Astrocyte of the spinal cord (primary cell): ENCODE measurements around the gene AMOTL1.
"Not testable (repeated sequence)": the region's sequence is repeated elsewhere in the genome, so short reads cannot be mapped to it uniquely, and the experiment has no call there.

Experiments
- DNase-seq: peaks from one replicate; pipeline ENCODE4 v3.0.0; 2011; ENCODE audit warnings: low read depth, low spot score
- H3K4me3 ChIP-seq: 2 replicates; pipeline ENCODE4 v1.5.1; 2011; ENCODE audit warnings: low read depth, mild to moderate bottlenecking, low read length, moderate library complexity
- in situ Hi-C: cut with HindIII; loops from 2 replicates; pipeline ENCODE4 v1.10.0; 2017; ENCODE audit warnings: low sequenced_read_pairs
- TF ChIP-seq, protein P1 (sequence below): IDR thresholded peaks from 2 replicates; pipeline ENCODE4 v1.5.1; 2012; ENCODE audit warnings: low read depth, mild to moderate bottlenecking, low read length, inconsistent platforms

The AMOTL1 gene

DNA sequence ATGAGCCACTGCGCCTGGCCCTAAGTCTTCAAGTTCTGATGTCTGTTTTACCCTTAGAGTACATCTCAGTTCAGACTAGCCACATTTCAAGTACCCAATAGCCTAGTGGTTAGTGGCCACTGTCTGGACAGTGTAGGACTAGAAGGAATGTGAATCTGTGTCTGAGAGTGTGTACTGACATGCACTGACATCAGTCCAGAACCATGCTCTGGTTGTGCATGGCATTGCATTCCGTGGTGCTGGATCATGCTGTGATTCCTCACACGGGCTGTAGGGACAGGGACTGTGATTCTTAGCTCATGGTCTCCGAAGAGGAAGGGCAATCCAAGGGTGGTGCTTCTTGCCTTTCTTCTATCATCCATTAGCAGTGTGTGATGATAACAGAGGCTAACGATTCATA lies 41.1 kb downstream of the AMOTL1 start:
- TF ChIP-seq, protein P1, sequence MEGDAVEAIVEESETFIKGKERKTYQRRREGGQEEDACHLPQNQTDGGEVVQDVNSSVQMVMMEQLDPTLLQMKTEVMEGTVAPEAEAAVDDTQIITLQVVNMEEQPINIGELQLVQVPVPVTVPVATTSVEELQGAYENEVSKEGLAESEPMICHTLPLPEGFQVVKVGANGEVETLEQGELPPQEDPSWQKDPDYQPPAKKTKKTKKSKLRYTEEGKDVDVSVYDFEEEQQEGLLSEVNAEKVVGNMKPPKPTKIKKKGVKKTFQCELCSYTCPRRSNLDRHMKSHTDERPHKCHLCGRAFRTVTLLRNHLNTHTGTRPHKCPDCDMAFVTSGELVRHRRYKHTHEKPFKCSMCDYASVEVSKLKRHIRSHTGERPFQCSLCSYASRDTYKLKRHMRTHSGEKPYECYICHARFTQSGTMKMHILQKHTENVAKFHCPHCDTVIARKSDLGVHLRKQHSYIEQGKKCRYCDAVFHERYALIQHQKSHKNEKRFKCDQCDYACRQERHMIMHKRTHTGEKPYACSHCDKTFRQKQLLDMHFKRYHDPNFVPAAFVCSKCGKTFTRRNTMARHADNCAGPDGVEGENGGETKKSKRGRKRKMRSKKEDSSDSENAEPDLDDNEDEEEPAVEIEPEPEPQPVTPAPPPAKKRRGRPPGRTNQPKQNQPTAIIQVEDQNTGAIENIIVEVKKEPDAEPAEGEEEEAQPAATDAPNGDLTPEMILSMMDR, result no peak
- DNase-seq, result no peak
- no peak overlapping the region for H3K4me3 ChIP-seq
- in situ Hi-C loops, result no loop called here

DNA sequence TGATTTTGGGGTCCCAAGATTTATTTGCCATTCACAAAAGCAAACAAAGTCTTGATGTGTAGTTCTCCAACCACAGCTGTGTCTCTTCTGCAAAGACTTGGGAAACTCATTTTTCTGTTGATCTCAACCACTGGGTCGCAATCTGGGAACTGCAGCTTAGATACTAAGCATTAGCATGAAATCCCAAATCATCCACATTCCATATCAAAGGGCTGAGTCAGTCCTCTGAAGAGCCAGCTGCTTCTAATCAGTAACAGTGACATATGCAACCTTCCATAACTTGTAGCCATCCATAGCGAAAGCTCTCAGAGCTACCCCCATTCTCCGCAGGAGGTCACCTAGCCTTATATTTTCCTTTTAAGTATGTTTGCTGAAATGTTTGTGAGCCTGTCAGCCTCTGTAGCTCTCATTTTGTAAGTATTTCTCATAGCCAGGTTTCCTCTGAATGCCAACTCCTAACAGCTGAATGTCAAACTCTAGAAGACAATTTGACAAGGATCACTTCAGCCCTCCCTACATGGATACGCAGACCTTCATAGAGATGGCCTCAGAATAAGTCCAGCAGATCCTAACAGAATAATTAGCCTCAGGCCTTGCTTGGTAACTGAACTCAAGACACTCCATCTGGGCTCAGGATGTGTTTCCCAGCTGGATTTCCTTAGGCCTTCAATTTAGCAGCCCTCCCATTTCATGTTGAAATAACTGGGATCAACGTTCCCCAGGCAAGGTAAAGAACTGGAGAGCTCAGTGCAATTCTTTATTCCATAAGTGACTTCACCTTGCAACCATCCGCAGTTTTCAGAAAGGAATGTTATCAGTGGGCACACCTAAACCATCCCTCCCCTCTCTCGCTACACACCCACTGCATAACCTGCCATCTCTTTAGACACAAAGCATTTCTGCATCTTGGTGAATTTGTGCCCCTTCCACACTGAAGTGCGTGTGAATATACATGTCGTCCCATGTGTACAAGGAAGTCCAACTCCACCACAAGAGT lies 44.9 kb downstream of the AMOTL1 start:
- peak; percentile 36 for DNase-seq
- H3K4me3 ChIP-seq, in situ Hi-C loops: not testable (repeated sequence)

DNA sequence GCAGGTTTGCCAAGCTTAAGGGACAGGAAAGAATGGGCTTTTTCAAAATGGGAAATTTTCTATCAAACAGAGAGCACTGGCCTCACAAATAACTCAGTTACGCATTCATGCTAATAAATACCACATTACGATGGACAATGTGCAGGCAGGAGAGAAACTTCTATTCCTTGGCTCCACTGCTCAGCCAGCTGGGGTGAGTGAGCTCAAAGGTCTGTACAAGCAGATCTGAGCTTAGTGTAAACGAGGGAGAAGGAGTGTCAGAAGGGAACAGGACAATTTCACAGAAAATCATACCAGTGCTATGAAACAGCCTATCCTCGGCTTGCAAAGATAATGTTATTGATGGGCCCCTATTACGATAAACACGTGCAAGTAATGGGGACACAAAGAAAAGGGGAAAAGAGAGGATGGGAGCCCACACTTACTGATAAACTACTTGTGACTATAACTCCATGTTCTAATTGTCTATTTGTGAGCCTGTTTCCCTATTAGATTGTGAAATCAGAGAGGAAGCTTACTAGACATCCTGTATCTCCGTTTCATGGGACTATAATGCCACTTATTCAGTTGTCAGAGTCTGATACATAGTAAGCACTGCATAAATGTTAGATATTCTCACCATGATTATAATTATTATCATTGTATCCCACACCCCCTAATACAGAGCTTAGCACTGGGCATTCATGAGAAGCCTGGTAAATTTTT lies 46.3 kb downstream of the AMOTL1 start:
- in situ Hi-C loops, result no loop called here
- DNase-seq, result no peak
- H3K4me3 ChIP-seq, result no peak overlapping the region
- TF ChIP-seq, protein P1, result no peak

DNA sequence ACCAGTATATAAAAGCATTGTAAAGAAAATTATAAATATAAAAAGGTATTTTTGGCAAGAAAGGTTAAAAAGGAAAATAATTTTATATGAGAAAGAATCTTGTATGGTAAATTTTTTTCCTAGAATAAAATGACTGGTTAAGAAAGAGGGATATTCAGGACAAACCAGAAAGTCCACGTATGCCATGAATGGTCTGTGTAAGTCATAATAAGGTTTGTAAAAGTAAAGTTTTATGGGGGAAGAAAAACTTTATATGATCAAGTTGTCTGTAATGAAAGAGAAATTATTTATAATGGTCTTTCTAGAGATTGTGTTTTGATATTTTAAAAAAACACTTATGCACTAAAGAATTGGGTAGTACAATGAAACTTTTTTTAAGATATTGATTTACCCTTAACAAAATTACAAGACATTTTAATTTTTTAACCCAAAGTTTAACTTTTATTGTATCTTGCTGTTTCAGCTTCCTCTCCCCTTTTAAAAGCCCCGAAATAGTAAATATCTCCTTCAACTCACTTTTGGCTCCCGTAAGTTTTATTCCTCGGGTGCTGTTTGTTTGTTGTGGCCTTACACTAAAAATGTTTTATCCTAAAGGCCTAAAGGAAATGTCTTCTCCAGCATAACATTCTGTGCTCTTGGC lies 47.7 kb downstream of the AMOTL1 start:
- peak; percentile 48 for DNase-seq
- TF ChIP-seq, protein P1, result no peak
- no peak overlapping the region for H3K4me3 ChIP-seq
- in situ Hi-C loops, result no loop called here

DNA sequence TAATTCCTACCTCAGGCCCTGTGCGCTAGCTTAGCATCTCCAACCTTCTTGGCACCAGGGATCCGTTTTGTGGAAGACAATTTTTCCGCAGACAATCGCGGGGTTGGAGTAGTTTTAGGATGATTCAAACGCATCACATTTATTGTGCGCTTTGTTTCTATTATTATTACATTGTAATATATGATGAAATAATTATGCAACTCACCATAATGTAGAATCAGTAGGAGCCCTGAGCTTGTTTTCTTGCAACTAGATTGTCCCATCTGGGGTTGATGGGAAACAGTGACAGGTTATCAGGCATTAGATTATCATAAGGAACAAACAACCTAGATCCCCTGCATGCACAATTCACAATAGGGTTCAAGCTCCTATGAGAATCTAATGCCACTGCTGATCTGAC lies 52.3 kb downstream of the AMOTL1 start:
- TF ChIP-seq, protein P1, result no peak
- no peak overlapping the region for H3K4me3 ChIP-seq
- in situ Hi-C loops, result no loop called here
- no peak for DNase-seq

DNA sequence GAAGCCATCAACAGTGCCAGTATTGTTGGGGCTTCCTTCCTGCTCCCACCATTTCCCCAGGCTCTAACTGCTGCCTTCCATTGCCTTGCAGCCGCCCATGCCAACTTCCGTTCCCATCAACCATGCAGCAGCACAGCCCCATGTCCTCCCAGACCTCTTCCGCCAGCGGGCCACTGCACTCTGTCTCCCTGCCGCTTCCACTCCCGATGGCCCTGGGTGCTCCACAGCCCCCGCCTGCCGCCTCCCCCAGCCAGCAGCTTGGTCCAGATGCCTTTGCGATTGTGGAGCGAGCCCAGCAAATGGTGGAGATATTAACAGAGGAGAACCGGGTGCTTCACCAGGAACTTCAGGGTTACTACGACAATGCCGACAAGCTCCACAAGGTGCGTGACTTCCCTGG lies 53.3 kb downstream of the AMOTL1 start:
- TF ChIP-seq, protein P1, result no peak
- in situ Hi-C loops, result no loop called here
- DNase-seq, result no peak
- H3K4me3 ChIP-seq, result no peak overlapping the region
